HS-5 (cell line): ENCODE measurements around the gene SLC26A9.

ENCODE experiments used
- DNase-seq: peaks from one replicate; pipeline ENCODE4 v3.0.0-alpha.2; 2012; ENCODE audit warnings: low read depth

The SLC26A9 gene

GRCh38 chr1:205943245-205943644 is at the start of gene SLC26A9:
Gene SLC26A9 (minus strand): TSS chr1:205943456. CDS start chr1:205935820, 7,636 bp downstream.
- DNase-seq, result no peak

GRCh38 chr1:205992218-205992882 is 49.1 kb upstream of the SLC26A9 start:
- no peak for DNase-seq

GRCh38 chr1:205991237-205991636 is 48.0 kb upstream of the SLC26A9 start:
- DNase-seq, result no peak

DNA sequence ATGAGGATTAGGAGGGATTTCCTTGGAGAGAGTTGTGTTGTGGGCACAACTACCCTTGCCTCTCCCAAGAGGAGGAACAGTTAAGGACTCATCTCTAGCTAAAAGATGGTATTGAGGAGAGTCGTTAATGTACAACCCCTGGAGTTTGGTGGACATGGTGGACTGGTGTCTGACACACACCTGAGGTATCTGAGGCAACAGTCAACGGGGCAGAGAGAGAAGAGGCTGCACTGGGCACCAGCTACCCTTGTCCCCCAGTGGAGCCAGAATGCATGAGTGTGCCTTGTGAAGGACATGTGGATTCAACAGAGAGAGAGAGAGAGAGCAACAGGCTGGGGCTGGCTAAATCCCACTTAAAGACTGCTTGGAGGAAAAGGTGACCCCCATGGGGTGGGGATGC is 47.0 kb upstream of the SLC26A9 start:
- no peak for DNase-seq

GRCh38 chr1:205989786-205990185 is 46.5 kb upstream of the SLC26A9 start:
- DNase-seq, result no peak

DNA sequence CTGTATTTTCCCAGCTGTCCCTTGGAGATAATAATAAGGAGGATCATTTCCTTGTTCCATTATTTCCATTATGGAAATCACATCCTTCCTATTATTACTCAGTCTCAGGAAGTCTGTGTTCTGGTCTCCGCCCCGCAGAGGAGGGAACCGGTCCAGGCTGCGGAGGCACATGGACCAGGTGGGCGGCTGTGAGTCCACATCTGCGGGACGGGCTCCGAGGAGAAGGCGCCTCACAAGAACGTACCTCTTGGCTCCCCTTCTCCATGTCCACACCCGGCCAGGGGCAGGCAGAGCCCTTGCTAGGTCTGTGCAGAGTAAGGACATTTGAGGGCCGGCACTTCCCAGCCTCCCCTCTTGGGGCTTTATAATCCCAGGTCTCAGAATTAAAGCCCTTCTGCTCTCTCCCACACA is 45.3 kb upstream of the SLC26A9 start:
- no peak for DNase-seq

DNA sequence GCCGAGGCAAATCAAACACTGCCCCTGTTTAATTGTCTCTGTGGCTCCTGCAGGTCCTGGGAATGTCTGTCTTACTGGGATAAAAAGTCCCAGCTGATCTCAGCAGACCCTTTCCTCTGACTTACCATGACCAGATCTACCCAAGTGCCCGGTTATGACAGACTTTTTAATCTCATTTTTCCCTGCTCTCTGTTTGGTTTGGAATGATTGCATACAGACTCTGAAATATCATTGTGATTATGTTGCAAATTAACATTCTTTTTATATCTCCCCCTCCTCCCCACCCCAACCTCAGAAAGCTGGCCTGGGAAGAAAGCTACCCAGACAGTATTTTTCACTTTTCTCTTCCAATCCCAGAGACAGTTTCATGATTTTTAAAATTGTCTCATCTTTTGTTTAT is 43.6 kb upstream of the SLC26A9 start:
- DNase-seq, result no peak

- no peak for DNase-seq
These were observed 43.0 kb upstream of the SLC26A9 start for GRCh38 chr1:205986292-205986691.

DNA sequence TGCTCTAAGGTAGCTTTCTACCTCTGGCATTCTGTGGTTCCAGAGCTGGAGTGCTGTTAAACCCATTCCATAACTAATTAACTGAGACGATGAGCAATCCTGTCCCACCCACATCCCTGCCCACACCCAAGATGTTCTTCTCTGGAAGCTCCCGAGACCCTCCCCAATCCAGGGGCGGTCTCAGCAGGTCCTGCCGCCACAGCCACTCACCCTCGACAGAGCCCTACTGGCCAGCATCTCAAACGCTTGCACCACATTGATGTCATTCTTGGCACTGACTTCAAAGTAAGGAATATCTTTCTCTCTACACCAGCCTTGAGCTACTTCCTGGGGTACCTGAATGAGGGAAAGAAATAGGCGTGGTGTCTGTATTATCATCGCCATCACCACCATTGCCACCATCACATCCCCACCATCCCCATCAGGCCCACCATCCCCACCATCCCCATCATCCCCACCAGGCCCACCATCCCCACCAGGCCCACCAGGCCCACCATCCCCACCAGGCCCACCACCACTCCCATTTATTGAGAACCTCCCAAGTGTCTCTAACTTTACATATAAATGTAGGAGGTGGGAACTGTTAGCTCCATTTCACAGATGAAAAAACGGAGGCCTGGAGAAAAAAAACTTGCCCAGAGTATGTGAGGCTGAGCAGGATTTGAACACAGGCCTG is 42.2 kb upstream of the SLC26A9 start:
- DNase-seq, result no peak

GRCh38 chr1:205983925-205984725 is 40.9 kb upstream of the SLC26A9 start:
- DNase-seq, result no peak

DNA sequence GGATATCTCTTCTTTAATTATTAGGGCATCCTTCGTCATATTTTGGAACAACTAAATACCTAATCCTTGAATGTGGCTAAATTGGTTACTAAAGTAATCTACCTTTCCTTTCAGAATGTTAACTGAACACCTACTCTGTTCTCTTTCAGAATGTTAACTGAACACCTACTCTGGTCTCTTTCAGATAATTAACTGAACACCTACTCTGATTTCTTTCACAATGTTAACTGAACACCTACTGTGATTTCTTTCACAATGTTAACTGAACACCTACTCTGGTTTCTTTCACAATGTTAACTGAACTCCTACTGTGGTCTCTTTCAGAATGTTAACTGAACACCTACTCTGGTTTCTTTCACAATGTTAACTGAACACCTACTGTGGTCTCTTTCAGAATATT is 38.0 kb upstream of the SLC26A9 start:
- no peak for DNase-seq

GRCh38 chr1:205980237-205980870 is 37.1 kb upstream of the SLC26A9 start:
- DNase-seq, result no peak

- DNase-seq, result no peak
These were observed 36.0 kb upstream of the SLC26A9 start for GRCh38 chr1:205979301-205979700.

GRCh38 chr1:205978676-205979075 is 35.4 kb upstream of the SLC26A9 start:
- no peak for DNase-seq

- peak; percentile 56 for DNase-seq
These were observed 34.3 kb upstream of the SLC26A9 start for GRCh38 chr1:205977402-205978014.

- DNase-seq, result no peak
These were observed 33.6 kb upstream of the SLC26A9 start for GRCh38 chr1:205976708-205977401.

- no peak for DNase-seq
These were observed 32.8 kb upstream of the SLC26A9 start for GRCh38 chr1:205976036-205976435.

DNA sequence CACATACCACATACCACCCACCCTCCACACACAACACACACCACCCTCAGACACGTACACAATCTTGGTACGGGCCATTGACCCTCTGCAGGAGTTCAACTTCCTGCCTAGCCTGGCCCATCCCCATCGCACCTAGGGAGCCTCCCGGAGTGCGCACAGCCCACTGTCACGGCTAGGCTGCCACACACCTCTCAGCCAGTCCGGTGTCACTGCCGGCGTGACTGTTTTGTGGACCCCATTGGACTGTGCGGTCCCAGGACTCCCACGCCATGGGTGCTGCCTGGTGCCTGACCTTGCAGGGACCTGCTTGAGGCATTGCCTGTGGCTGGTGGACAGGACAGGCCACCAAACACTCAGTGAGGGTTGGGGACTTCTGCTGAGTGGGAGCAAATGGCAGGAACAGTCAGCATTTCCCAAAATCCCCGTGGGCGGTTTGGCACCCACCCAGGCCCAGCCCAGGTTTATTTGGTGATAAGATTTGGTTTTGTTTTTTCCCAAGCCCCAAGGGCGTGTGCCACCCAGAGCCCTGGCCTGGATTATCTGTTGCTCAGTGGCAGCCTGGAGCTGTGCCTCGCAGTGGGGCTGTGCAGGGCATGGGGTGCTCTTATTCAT is 32.2 kb upstream of the SLC26A9 start:
- no peak for DNase-seq

DNA sequence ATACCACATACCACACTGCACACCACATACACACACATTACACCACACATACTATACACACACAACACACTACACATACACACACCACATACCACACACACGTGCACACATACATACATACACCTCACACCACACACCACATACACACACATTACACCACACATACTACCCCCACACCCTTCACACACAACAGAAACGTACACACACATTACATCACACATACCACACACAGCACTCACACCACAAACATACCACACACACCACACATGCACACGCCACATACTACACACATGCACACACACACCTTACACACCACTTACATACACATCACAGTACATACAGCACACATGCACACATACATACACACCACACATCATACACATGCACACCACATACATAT is 31.5 kb upstream of the SLC26A9 start:
- DNase-seq, result no peak

DNA sequence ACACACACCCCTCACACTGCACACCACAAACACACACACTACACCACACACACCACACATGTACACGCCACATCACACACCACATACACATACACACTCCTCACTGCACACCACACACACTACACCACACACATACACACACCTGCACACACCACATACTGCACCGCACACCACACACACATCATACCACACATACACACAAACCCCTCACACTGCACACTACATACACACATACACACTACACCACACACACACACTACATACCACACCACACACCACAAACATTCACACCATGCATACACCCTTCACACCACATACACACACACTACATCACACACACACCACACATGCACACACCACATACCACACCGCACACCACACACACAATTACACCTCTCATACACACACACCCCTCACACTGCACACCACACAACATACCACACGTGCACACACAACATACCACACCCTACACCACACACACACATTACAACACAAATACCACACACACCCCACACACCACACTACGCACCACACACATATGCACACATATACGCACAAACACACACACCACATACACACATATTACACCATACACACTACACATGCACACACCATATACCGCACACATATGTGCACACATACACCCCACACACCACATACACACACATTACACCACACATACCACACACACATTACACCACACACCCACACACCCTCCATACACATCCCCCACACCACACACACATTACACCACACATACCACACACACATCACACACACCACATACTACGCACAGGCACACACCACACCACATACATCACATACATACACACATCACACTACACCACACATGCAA is 30.3 kb upstream of the SLC26A9 start:
- DNase-seq, result no peak
